GM12878 (cell line): ENCODE results near the gene MGAT3. TPM values are rescaled to one million over a fixed set of nuclear protein-coding genes. Genes with fewer than 3 reads are reported as not detected.

Source experiments
- ATAC-seq: fragments of 200-7000 bp; cut with Tn5 transposase; 3 replicates; pipeline ENCODE4 v1.9.1; 2020; ENCODE audit warnings: mild to moderate bottlenecking, moderate library complexity
- BruUV-seq: library from RNA; stranded (reverse); fragments of 400-500 nt; replicated peaks from 2 replicates; lab custom pipeline; 2021; lab: Mats Ljungman, UMichigan
- CTCF ChIA-PET: fragments of 300-600 bp; sonication (Branson Sonifier 250); formaldehyde crosslinking; extraction: SDS; loops from one replicate; lab custom pipeline; 2021; ENCODE audit warnings: inconsistent platforms; lab: Yijun Ruan, JAX
- POLR2A ChIA-PET: fragments of 350-600 bp; formaldehyde crosslinking; extraction: SDS; loops from one replicate; lab custom pipeline; 2021; ENCODE audit warnings: inconsistent platforms; lab: Charles Lee
- RAD21 ChIA-PET: fragments of 300-600 bp; sonication (Branson Sonifier 250); formaldehyde crosslinking; loops from one replicate; lab custom pipeline; 2023; ENCODE audit warnings: antibody characterized with exemption; ENCODE audit not compliant: unreplicated experiment; lab: Charles Lee
- SMC1A ChIA-PET: fragments of 300-600 bp; sonication (Branson Sonifier 250); formaldehyde crosslinking; loops from one replicate; lab custom pipeline; 2023; ENCODE audit not compliant: unreplicated experiment, uncharacterized antibody; lab: Charles Lee
- DNase-seq: peaks from one replicate; pipeline ENCODE4 v3.0.0-alpha.2; 2011; ENCODE audit warnings: low read depth, low spot score
- FAIRE-seq: peaks from 3 replicates; lab custom pipeline; 2011; peaks lifted over from hg19 to GRCh38; lab: Jason Lieb, UNC
- H2AFZ ChIP-seq: 2 replicates; pipeline ENCODE4 v1.6.0; 2011; ENCODE audit warnings: low read depth, low read length, control low read depth; ENCODE audit not compliant: control insufficient read depth
- H3K27ac ChIP-seq: 2 replicates; pipeline ENCODE4 v1.5.1; 2011; ENCODE audit warnings: control low read depth; ENCODE audit not compliant: control insufficient read depth, insufficient read depth
- H3K27me3 ChIP-seq, 2 experiments: replicated peaks in 1 of 2; 2 replicates each; pipeline versions ENCODE4 v1.6.0 to v1.6.1; 2011; ENCODE audit warnings: low read length in 1 of 2; ENCODE audit not compliant: control insufficient read depth in 2 of 2, insufficient read depth in 2 of 2
- H3K36me3 ChIP-seq, 2 experiments: 2 replicates each; pipeline ENCODE4 v1.5.1; 2011; ENCODE audit warnings: low read length in 1 of 2; ENCODE audit not compliant: control insufficient read depth in 2 of 2, insufficient read depth in 2 of 2
- H3K4me1 ChIP-seq: 2 replicates; pipeline ENCODE4 v1.6.1; 2011; ENCODE audit warnings: mild to moderate bottlenecking, low read length, moderate library complexity, mixed read lengths; ENCODE audit not compliant: control insufficient read depth, insufficient read depth
- H3K4me2 ChIP-seq: 2 replicates; pipeline ENCODE4 v1.6.0; 2011; ENCODE audit warnings: control low read depth; ENCODE audit not compliant: control insufficient read depth, insufficient read depth
- H3K4me3 ChIP-seq: fragments of 200-600 bp; sonication (generic); 2 replicates; pipeline ENCODE4 v1.5.1; 2016
- H3K79me2 ChIP-seq: 2 replicates; pipeline ENCODE4 v1.6.0; 2011; ENCODE audit warnings: low read length; ENCODE audit not compliant: control insufficient read depth, insufficient read depth
- H3K9ac ChIP-seq: 2 replicates; pipeline ENCODE4 v1.8.0; 2011; ENCODE audit warnings: low read length, control low read depth, mixed read lengths; ENCODE audit not compliant: control insufficient read depth, insufficient read depth
- H3K9me3 ChIP-seq: replicated peaks from 3 replicates; pipeline ENCODE4 v1.5.1; 2011; ENCODE audit warnings: mild to moderate bottlenecking, low read length; ENCODE audit not compliant: control insufficient read depth, insufficient read depth
- H4K20me1 ChIP-seq: 2 replicates; pipeline ENCODE4 v1.6.0; 2011; ENCODE audit not compliant: control insufficient read depth, insufficient read depth
- ASH2L ChIP-seq: fragments of 300-600, 200-600 bp; sonication (generic); IDR thresholded peaks from 2 replicates; pipeline ENCODE4 v1.6.1; 2017; ENCODE audit warnings: low read depth, mild to moderate bottlenecking, borderline replicate concordance
- FOS ChIP-seq: IDR thresholded peaks from 3 replicates; pipeline ENCODE4 v1.6.1; 2011; ENCODE audit warnings: borderline replicate concordance; ENCODE audit not compliant: insufficient read length; ENCODE audit errors: extremely low read depth
- GABPA ChIP-seq: IDR thresholded peaks from 2 replicates; pipeline ENCODE4 v1.6.1; 2014; ENCODE audit warnings: antibody characterized with exemption, low read depth, mild to moderate bottlenecking, inconsistent platforms
- KDM1A ChIP-seq: fragments of 200-600 bp; sonication (generic); IDR thresholded peaks from 2 replicates; pipeline ENCODE4 v1.6.1; 2016; ENCODE audit warnings: borderline replicate concordance
- MTA3 ChIP-seq: IDR thresholded peaks from 2 replicates; pipeline ENCODE4 v1.6.1; 2012; ENCODE audit warnings: low read length, inconsistent platforms, borderline replicate concordance
- SREBF1 ChIP-seq: IDR thresholded peaks from 2 replicates; pipeline ENCODE4 v1.6.1; 2012; ENCODE audit warnings: mild to moderate bottlenecking, low read length
- STAT1 ChIP-seq: fragments of 450-650 bp; conservative IDR thresholded peaks from 2 replicates; pipeline ENCODE4 v1.6.1; 2014; ENCODE audit warnings: antibody characterized with exemption, mild to moderate bottlenecking
- TBL1XR1 ChIP-seq: IDR thresholded peaks from 2 replicates; pipeline ENCODE4 v1.6.1; 2012; ENCODE audit warnings: low read depth, low read length, improper control_type of control experiment
- WRNIP1 ChIP-seq: IDR thresholded peaks from 2 replicates; pipeline ENCODE4 v1.6.1; 2011; ENCODE audit warnings: low read depth, low read length, improper control_type of control experiment, borderline replicate concordance
- WGBS: methylation state at CpG from one replicate; pipeline ENCODE4 v1.1.6; 2016; ENCODE audit warnings: low lambda C conversion rate; ENCODE audit not compliant: insufficient replicate concordance, insufficient coverage; ENCODE audit errors: missing lambda C conversion rate; 5-methylcytosine and 5-hydroxymethylcytosine counted together
- in situ Hi-C: fragments of 300-500 bp; cut with MboI; formaldehyde crosslinking; loops from 9 replicates; pipeline ENCODE4 v1.14.3; 2018; ENCODE audit warnings: mixed read lengths
- intact Hi-C: fragments of 100-400 bp; cut with micrococcal nuclease; formaldehyde crosslinking; loops from one replicate; pipeline ENCODE4 v1.14.2; 2022; ENCODE audit not compliant: unreplicated experiment
- polyA plus RNA-seq, 11 experiments: library from polyadenylated mRNA; depleted of rRNA in 4 of 11; unstranded in 6 of 11; stranded (reverse) in 5 of 11; fragments of >200 nt; fragmentation: Nextera tagmentation in 4 of 11; fragmentation: Illumina TruSeq in 1 of 11; extraction: Ambion mirVana in 4 of 11; extraction: Trizol in 1 of 11; gene quantifications; 1 replicate in 1 of 11; 2 replicates in 10 of 11; pipeline versions ENCODE4 v1.2.1 to v1.2.3, GENCODE V29; 2011 to 2016; ENCODE audit warnings: inconsistent platforms in 2 of 11, missing spikeins in 2 of 11, low read depth in 1 of 11
- total RNA-seq, 4 experiments: library from RNA; depleted of rRNA in 3 of 4; stranded (reverse); fragments of >200 nt in 3 of 4; fragmentation: Illumina TruSeq in 1 of 4; extraction: Trizol in 1 of 4; gene quantifications; 2 replicates each; pipeline versions ENCODE4 v1.2.1 to v1.2.3, GENCODE V29; 2013 to 2021
- TF ChIP-seq, protein P1 (sequence below): fragments of 450-650 bp; IDR thresholded peaks from 2 replicates; pipeline ENCODE4 v1.6.1; 2016; ENCODE audit warnings: mild to moderate bottlenecking, moderate library complexity, borderline replicate concordance
- TF ChIP-seq, protein P2 (sequence below): IDR thresholded peaks from 2 replicates; pipeline ENCODE4 v1.6.1; 2011; ENCODE audit warnings: low read depth, mild to moderate bottlenecking, low read length, moderate library complexity, borderline replicate concordance; ENCODE audit errors: extremely low read depth

Gene MGAT3
- total and polyA plus RNA-seq, 10 of the 15 experiments (the other 5 are each of a cell fraction or from before 2014, with no cell fraction given), result 0.32 to 40.2 (median 11.9) TPM

DNA sequence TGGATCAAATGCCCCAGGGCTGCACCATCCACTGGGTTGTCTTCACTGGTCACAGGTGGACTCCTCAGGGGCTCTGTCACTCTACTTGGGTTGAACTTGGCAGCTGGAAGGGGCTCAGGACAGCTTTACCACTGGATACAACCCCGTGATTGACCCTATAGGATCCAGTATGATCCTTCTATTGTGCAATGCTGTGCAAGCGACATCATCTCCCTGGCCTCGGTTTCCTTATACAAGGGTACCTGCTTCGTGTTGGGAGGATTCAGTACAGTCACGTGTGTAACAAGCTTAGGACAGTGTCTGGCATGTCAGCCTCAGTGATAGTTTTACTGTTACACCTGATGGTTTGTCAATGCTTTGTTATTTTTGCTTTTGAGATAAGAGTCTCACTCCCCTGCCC is 24.8 kb downstream of the MGAT3 start:
- no peak overlapping the region for H3K4me2 ChIP-seq
- BruUV-seq, result no TSS peak
- peaks cover 8 to 27% of the 10 kb centered on the region in 2 experiments; a peak in 3 of 4 replicates for H3K36me3 ChIP-seq

DNA sequence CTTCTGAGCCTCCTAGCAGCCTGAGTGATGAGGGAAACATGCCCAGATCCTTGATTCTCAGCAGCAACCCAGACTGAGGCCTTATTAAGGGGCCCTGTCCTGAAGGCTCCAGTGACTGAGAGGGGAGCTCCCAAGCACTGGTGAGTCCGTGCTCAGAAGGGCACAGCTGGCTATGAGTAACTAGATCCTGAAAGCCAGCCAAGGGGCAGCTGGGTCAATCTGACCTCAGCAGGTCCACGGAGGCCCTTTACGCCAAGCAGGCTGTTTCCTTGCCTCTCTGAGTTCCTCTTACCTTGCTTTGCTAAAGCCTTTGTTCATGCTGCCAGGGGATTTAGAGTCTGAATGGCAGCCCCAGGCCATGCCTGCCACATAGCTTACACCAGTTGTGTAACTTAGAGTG is 26.0 kb downstream of the MGAT3 start:
- no peak overlapping the region for H2AFZ ChIP-seq
- SMC1A ChIA-PET, result interaction anchor here (0.9 to 1.3 kb wide), 4 partner anchors 11 to 91 kb away, joined by 3 to 4 read pairs (median 4); partner anchors contain the start of gene TAB1
- peaks cover 1% of the 10 kb centered on the region for H3K79me2 ChIP-seq
- no peak overlapping the region for H3K27ac ChIP-seq
- H3K27me3 ChIP-seq, result no peaks in the 10 kb centered on the region
- no peak for ATAC-seq
- RAD21 ChIA-PET, result interaction anchor here (0.8 kb wide), 1 partner anchor 29 kb away, joined by 3 read pairs; no protein-coding TSS in a partner anchor
- no peaks in the 10 kb centered on the region for H3K4me1 ChIP-seq
- in situ Hi-C loops, result no loop called here
- H3K9me3 ChIP-seq, result no peaks in the 10 kb centered on the region
- no peak overlapping the region for H3K9ac ChIP-seq
- DNase-seq, result no peak
- H4K20me1 ChIP-seq, result no peaks in the 10 kb centered on the region
- intact Hi-C loops, result no loop called here
- CTCF ChIA-PET, result interaction anchor here (1.6 to 2.3 kb wide), 4 partner anchors 11 to 83 kb away, joined by 5 to 11 read pairs (median 6); partner anchors contain the start of gene TAB1
- FAIRE-seq, result no peak
- no peak overlapping the region for H3K4me2 ChIP-seq
- H3K4me3 ChIP-seq, result no peak overlapping the region
- H3K36me3 ChIP-seq, result peaks cover 8 to 24% of the 10 kb centered on the region in 2 experiments; a peak in 3 of 4 replicates
- POLR2A ChIA-PET, result interaction anchor here (0.6 kb wide), 1 partner anchor 96 kb away, joined by 4 read pairs; no protein-coding TSS in a partner anchor
- 89% methylated on average over 3 of the region's 3 CpGs for WGBS
- BruUV-seq, result no TSS peak
- TF ChIP-seq KDM1A, result no peak
- TF ChIP-seq, protein P1, sequence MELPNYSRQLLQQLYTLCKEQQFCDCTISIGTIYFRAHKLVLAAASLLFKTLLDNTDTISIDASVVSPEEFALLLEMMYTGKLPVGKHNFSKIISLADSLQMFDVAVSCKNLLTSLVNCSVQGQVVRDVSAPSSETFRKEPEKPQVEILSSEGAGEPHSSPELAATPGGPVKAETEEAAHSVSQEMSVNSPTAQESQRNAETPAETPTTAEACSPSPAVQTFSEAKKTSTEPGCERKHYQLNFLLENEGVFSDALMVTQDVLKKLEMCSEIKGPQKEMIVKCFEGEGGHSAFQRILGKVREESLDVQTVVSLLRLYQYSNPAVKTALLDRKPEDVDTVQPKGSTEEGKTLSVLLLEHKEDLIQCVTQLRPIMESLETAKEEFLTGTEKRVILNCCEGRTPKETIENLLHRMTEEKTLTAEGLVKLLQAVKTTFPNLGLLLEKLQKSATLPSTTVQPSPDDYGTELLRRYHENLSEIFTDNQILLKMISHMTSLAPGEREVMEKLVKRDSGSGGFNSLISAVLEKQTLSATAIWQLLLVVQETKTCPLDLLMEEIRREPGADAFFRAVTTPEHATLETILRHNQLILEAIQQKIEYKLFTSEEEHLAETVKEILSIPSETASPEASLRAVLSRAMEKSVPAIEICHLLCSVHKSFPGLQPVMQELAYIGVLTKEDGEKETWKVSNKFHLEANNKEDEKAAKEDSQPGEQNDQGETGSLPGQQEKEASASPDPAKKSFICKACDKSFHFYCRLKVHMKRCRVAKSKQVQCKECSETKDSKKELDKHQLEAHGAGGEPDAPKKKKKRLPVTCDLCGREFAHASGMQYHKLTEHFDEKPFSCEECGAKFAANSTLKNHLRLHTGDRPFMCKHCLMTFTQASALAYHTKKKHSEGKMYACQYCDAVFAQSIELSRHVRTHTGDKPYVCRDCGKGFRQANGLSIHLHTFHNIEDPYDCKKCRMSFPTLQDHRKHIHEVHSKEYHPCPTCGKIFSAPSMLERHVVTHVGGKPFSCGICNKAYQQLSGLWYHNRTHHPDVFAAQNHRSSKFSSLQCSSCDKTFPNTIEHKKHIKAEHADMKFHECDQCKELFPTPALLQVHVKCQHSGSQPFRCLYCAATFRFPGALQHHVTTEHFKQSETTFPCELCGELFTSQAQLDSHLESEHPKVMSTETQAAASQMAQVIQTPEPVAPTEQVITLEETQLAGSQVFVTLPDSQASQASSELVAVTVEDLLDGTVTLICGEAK, result no peak
- no peak for TF ChIP-seq WRNIP1
- TF ChIP-seq GABPA, result no peak
- no peak for TF ChIP-seq ASH2L
- TF ChIP-seq TBL1XR1, result no peak
- no peak for TF ChIP-seq FOS
- TF ChIP-seq, protein P2, sequence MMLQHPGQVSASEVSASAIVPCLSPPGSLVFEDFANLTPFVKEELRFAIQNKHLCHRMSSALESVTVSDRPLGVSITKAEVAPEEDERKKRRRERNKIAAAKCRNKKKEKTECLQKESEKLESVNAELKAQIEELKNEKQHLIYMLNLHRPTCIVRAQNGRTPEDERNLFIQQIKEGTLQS, result no peak
- no peak for TF ChIP-seq MTA3
- no peak for TF ChIP-seq SREBF1

More for the DNA sequence above, 24.8 kb downstream of the MGAT3 start:
- no peak overlapping the region for H3K4me3 ChIP-seq
- no peak overlapping the region for H2AFZ ChIP-seq
- ChIA-PET CTCF (interaction anchor here (2.3 kb wide), 1 partner anchor 45 kb away, joined by 5 read pairs; no protein-coding TSS in a partner anchor), POLR2A (interaction anchor here (0.6 to 0.8 kb wide), 2 partner anchors 22 to 1273 kb away, joined by 3 read pairs; no protein-coding TSS in a partner anchor), RAD21 (no interaction called here), SMC1A (interaction anchor here (1.0 to 1.3 kb wide), 3 partner anchors 10 to 90 kb away, joined by 3 to 4 read pairs (median 3); no protein-coding TSS in a partner anchor)
- H4K20me1 ChIP-seq, result no peaks in the 10 kb centered on the region
- in situ Hi-C loops, result no loop called here
- no peaks in the 10 kb centered on the region for H3K9me3 ChIP-seq
- no peaks in the 10 kb centered on the region for H3K27me3 ChIP-seq
- 91% methylated on average over 5 of the region's 5 CpGs for WGBS
- no peak overlapping the region for H3K9ac ChIP-seq
- FAIRE-seq (no peak), DNase-seq (no peak)
- peaks cover 1% of the 10 kb centered on the region for H3K79me2 ChIP-seq
- no peaks in the 10 kb centered on the region for H3K4me1 ChIP-seq
- TF ChIP-seq KDM1A, result no peak
- TF ChIP-seq STAT1, result no peak
- TF ChIP-seq, all 136 proteins: peak for 0
- intact Hi-C loops, result no loop called here
- ATAC-seq, result no peak
- H3K27ac ChIP-seq, result no peak overlapping the region
